Endodermal cell (in vitro differentiated cells): ENCODE measurements around the gene PLAGL2. TPM values are rescaled to one million over a fixed set of nuclear protein-coding genes. Genes with fewer than 3 reads are reported as not detected.

Experiments
- DNase-seq: peaks from one replicate; pipeline ENCODE4 v3.0.0-alpha.2; 2017
- H3K27ac ChIP-seq: 2 replicates; pipeline ENCODE4 v1.5.1; 2013; ENCODE audit warnings: mild to moderate bottlenecking, low read depth, low read length, moderate library complexity
- H3K27me3 ChIP-seq: 2 replicates; pipeline ENCODE4 v1.6.1; 2013; ENCODE audit warnings: mild to moderate bottlenecking, low read length, moderate library complexity; ENCODE audit not compliant: insufficient read depth, control insufficient read depth, poor library complexity, severe bottlenecking
- H3K36me3 ChIP-seq: 2 replicates; pipeline ENCODE4 v1.7.0; 2013; ENCODE audit warnings: mild to moderate bottlenecking, low read length, moderate library complexity; ENCODE audit not compliant: control insufficient read depth, insufficient read depth
- H3K4me1 ChIP-seq: one replicate; pipeline ENCODE4 v1.7.0; 2013; ENCODE audit warnings: low read length; ENCODE audit not compliant: control insufficient read depth, insufficient read depth
- H3K4me3 ChIP-seq: 2 replicates; pipeline ENCODE4 v1.5.1; 2013; ENCODE audit warnings: mild to moderate bottlenecking, low read length, moderate library complexity
- H3K9ac ChIP-seq: 2 replicates; pipeline ENCODE4 v1.6.1; 2013; ENCODE audit warnings: mild to moderate bottlenecking, low read length, moderate library complexity; ENCODE audit not compliant: poor library complexity, severe bottlenecking; ENCODE audit errors: extremely low read depth
- H3K9me3 ChIP-seq: 2 replicates; pipeline ENCODE4 v1.6.1; 2013; ENCODE audit warnings: mild to moderate bottlenecking, low read length, moderate library complexity; ENCODE audit not compliant: control insufficient read depth
- H3K27ac Mint-ChIP-seq: 2 replicates; pipeline ENCODE4 v1.8.0; 2020; ENCODE audit warnings: mixed read lengths
- H3K27me3 Mint-ChIP-seq: 2 replicates; pipeline ENCODE4 v1.8.0; 2021; ENCODE audit warnings: mild to moderate bottlenecking, mixed read lengths; ENCODE audit not compliant: insufficient read depth
- H3K36me3 Mint-ChIP-seq: 2 replicates; pipeline ENCODE4 v1.8.0; 2020; ENCODE audit warnings: low read depth, mixed read lengths
- H3K4me1 Mint-ChIP-seq: 2 replicates; pipeline ENCODE4 v1.8.0; 2020; ENCODE audit warnings: mixed read lengths
- H3K4me3 Mint-ChIP-seq: 2 replicates; pipeline ENCODE4 v1.8.0; 2020; ENCODE audit warnings: mild to moderate bottlenecking, moderate library complexity, mixed read lengths
- H3K9me3 Mint-ChIP-seq: 2 replicates; pipeline ENCODE4 v1.8.0; 2020; ENCODE audit warnings: mild to moderate bottlenecking, mixed read lengths
- CTCF ChIP-seq: fragments of 200-600 bp; sonication (generic); conservative IDR thresholded peaks from 2 replicates; pipeline ENCODE4 v1.5.0; 2021; ENCODE audit warnings: antibody characterized with exemption, mild to moderate bottlenecking
- WGBS, 2 experiments: methylation state at CpG; one replicate each; pipeline versions ENCODE4 v1.1.5 to v1.1.7; 2013; ENCODE audit warnings: missing lambda C conversion rate in 2 of 2, mixed read lengths in 1 of 2; ENCODE audit not compliant: insufficient coverage in 1 of 2, insufficient read length in 1 of 2; 5-methylcytosine and 5-hydroxymethylcytosine counted together
- total RNA-seq, 2 donors: library from RNA; stranded (reverse); fragmentation: NEBNext Ultra II Directional in 1 of 2; extraction: Animal tissue kit (Norgen Biotek cat#: 25700) in 1 of 2; gene quantifications; 2 replicates in 1 of 2; 3 replicates in 1 of 2; pipeline ENCODE4 v1.2.1, GENCODE V29; 2021

PLAGL2 gene
- total RNA-seq, 2 donors from 2014 or later = 25.5 to 34.5 TPM

GRCh38 chr20:32142991-32143390, 64.6 kb downstream of the PLAGL2 start:
- H3K27ac ChIP-seq = no peak overlapping the region
- DNase-seq = no peak
- Mint-ChIP-seq H3K36me3 (peaks cover 92% of the 10 kb centered on the region), H3K4me3 (no peak overlapping the region), H3K9me3 (no peaks in the 10 kb centered on the region), H3K27ac (no peak overlapping the region), H3K4me1 (peaks cover 5% of the 10 kb centered on the region), H3K27me3 (no peaks in the 10 kb centered on the region)
- H3K9me3 ChIP-seq = no peaks in the 10 kb centered on the region
- TF ChIP-seq CTCF = no peak
- peaks cover 91% of the 10 kb centered on the region for H3K36me3 ChIP-seq
- H3K4me1 ChIP-seq = no peaks in the 10 kb centered on the region
- H3K9ac ChIP-seq = no peak overlapping the region
- WGBS, 2 experiments = 93 to 97% methylated on average over 5 to 15 of the region's 15 CpGs
- H3K27me3 ChIP-seq = no peaks in the 10 kb centered on the region
- H3K4me3 ChIP-seq = no peak overlapping the region

Other genes with a start within 250 kb of the PLAGL2 start
- 1 to 10 TPM; 2.7 to 3.1 TPM for gene XKR7, start 239.6 kb downstream of the PLAGL2 start, total RNA-seq
- 1 to 10 TPM; 5.2 to 7.8 TPM for gene CCM2L, start 197.3 kb downstream of the PLAGL2 start, total RNA-seq
- under 1 TPM; 0.24 to 0.40 TPM for gene HCK, start 155.5 kb downstream of the PLAGL2 start, total RNA-seq
- 10 to 100 TPM; 77.2 to 84.8 TPM for gene TM9SF4, start 98.0 kb downstream of the PLAGL2 start, total RNA-seq
- gene POFUT1, start 137 bp upstream of the PLAGL2 start, total RNA-seq = 10 to 100 TPM; 43.9 to 44.8 TPM
- 10 to 100 TPM; 31.4 to 41.1 TPM for gene KIF3B, start 69.9 kb upstream of the PLAGL2 start, total RNA-seq
- gene ASXL1, start 150.6 kb upstream of the PLAGL2 start, total RNA-seq = 10 to 100 TPM; 88.9 to 98.6 TPM